KMS-11 (cell line): ENCODE results near the gene ARHGAP25.

Experiments
- H2AFZ ChIP-seq: fragments of 200-600 bp; sonication (generic); 2 replicates; pipeline ENCODE4 v1.6.1; 2016; ENCODE audit warnings: antibody characterized with exemption, mixed run types, low read depth
- H3K27ac ChIP-seq: fragments of 200-600 bp; sonication (generic); 2 replicates; pipeline ENCODE4 v1.6.1; 2016; ENCODE audit warnings: mild to moderate bottlenecking, mixed run types
- H3K27me3 ChIP-seq: fragments of 200-600 bp; sonication (generic); 2 replicates; pipeline ENCODE4 v1.6.1; 2017; ENCODE audit warnings: mild to moderate bottlenecking, low read depth, mixed run types, moderate library complexity; ENCODE audit not compliant: insufficient read depth
- H3K36me3 ChIP-seq: fragments of 200-600 bp; sonication (generic); 2 replicates; pipeline ENCODE4 v1.6.1; 2017; ENCODE audit warnings: mild to moderate bottlenecking, mixed run types; ENCODE audit not compliant: insufficient read depth
- H3K4me1 ChIP-seq: fragments of 200-600 bp; sonication (generic); 2 replicates; pipeline ENCODE4 v1.6.1; 2016; ENCODE audit warnings: mild to moderate bottlenecking, low read depth, mixed run types; ENCODE audit not compliant: poor library complexity, severe bottlenecking
- H3K4me2 ChIP-seq: fragments of 200-600 bp; sonication (generic); 2 replicates; pipeline ENCODE4 v1.7.0; 2016; ENCODE audit warnings: mild to moderate bottlenecking, mixed run types
- H3K4me3 ChIP-seq: fragments of 200-600 bp; sonication (generic); IDR thresholded peaks from 2 replicates; pipeline ENCODE4 v1.6.1; 2017; ENCODE audit warnings: low read depth, low read length, mixed read lengths; ENCODE audit not compliant: insufficient read depth
- H3K79me2 ChIP-seq: fragments of 200-600 bp; sonication (generic); 2 replicates; pipeline ENCODE4 v1.6.1; 2016; ENCODE audit warnings: low read depth, mixed run types; ENCODE audit not compliant: insufficient read depth
- H3K9ac ChIP-seq: fragments of 200-600 bp; sonication (generic); 2 replicates; pipeline ENCODE4 v1.6.1; 2016; ENCODE audit warnings: mild to moderate bottlenecking, mixed run types
- H4K20me1 ChIP-seq: fragments of 200-600 bp; sonication (generic); 2 replicates; pipeline ENCODE4 v1.6.1; 2016; ENCODE audit warnings: mild to moderate bottlenecking, mixed run types; ENCODE audit not compliant: insufficient read depth
- TF ChIP-seq, protein P1 (sequence below): fragments of 200-600 bp; sonication (generic); conservative IDR thresholded peaks from 2 replicates; pipeline ENCODE4 v1.6.1; 2017; ENCODE audit warnings: low read depth, mild to moderate bottlenecking, antibody characterized with exemption, low read length, moderate library complexity, mixed read lengths

ARHGAP25 gene

DNA sequence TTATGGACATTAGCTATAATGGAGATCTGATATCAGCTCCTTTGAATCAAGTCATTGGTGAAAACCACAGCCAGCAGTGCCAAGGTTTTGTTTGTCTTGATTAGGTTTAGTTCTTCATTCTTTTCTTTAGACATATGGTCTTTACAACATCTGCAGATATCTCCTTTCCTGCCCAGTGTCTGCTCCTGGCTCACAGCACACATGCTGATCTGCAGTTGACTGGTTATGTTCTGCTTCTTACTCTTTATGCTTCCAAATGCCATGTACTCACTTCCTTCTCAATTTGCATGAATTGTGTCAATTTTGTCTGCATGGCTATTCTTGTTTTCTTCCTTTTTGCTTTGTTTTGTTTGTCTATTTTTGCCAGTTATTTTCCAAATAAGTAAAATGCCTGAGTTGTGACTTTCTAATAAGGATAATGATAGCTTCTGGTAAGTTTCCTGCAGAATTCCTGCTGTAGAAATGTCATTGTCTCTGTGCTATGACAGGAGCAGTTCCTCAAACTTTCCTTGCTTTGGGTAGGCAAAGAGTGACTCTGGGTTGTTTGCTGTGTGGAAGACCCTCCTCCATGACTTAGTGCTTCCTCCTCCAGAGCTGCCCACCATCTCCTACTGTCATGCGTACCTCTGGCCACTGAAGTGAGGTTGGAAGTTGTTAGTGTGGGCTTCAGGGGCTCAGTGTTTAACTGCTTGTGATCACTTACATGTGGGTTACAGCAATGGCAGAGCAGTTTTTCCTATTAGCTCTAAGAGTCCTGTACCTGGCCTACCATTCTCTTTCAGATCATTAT is 8.2 kb downstream of the ARHGAP25 start:
- Histone ChIP-seq H3K36me3 (no peaks in the 10 kb centered on the region), H3K79me2 (no peaks in the 10 kb centered on the region), H3K4me1 (peaks cover 5% of the 10 kb centered on the region), H3K27me3 (no peaks in the 10 kb centered on the region), H4K20me1 (no peaks in the 10 kb centered on the region), H3K9ac (no peak overlapping the region), H3K27ac (no peak overlapping the region), H3K4me2 (no peak overlapping the region), H3K4me3 (no peak overlapping the region), H2AFZ (no peak overlapping the region)
- TF ChIP-seq, protein P1, sequence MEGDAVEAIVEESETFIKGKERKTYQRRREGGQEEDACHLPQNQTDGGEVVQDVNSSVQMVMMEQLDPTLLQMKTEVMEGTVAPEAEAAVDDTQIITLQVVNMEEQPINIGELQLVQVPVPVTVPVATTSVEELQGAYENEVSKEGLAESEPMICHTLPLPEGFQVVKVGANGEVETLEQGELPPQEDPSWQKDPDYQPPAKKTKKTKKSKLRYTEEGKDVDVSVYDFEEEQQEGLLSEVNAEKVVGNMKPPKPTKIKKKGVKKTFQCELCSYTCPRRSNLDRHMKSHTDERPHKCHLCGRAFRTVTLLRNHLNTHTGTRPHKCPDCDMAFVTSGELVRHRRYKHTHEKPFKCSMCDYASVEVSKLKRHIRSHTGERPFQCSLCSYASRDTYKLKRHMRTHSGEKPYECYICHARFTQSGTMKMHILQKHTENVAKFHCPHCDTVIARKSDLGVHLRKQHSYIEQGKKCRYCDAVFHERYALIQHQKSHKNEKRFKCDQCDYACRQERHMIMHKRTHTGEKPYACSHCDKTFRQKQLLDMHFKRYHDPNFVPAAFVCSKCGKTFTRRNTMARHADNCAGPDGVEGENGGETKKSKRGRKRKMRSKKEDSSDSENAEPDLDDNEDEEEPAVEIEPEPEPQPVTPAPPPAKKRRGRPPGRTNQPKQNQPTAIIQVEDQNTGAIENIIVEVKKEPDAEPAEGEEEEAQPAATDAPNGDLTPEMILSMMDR = no peak

DNA sequence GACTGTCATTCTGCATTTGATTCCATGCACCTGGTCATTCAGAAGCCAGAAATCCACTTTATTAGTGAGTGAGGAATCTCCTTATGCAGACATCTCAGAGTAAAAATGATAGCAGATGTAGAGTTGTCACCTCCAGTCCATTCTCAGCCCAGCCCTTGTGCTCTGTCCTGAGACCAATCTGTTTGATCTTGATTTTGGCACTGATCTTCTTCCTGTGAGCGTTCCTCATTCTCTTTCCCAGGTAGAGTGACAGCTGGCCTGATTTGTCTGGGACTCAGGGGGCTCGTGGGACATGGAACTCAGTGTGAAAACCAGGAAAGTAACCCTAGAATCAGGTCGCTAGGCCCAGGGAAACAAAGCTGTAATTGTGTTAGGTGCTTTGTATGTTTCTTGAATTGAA is 8.9 kb downstream of the ARHGAP25 start:
- no peaks in the 10 kb centered on the region for H3K27me3 ChIP-seq
- H3K4me2 ChIP-seq = no peak overlapping the region
- H3K9ac ChIP-seq = no peak overlapping the region
- no peaks in the 10 kb centered on the region for H3K79me2 ChIP-seq
- TF ChIP-seq, protein P1 = no peak
- no peak overlapping the region for H2AFZ ChIP-seq
- H3K27ac ChIP-seq = no peak overlapping the region
- no peaks in the 10 kb centered on the region for H3K4me1 ChIP-seq
- no peaks in the 10 kb centered on the region for H4K20me1 ChIP-seq
- H3K36me3 ChIP-seq = no peaks in the 10 kb centered on the region
- H3K4me3 ChIP-seq = no peak overlapping the region

DNA sequence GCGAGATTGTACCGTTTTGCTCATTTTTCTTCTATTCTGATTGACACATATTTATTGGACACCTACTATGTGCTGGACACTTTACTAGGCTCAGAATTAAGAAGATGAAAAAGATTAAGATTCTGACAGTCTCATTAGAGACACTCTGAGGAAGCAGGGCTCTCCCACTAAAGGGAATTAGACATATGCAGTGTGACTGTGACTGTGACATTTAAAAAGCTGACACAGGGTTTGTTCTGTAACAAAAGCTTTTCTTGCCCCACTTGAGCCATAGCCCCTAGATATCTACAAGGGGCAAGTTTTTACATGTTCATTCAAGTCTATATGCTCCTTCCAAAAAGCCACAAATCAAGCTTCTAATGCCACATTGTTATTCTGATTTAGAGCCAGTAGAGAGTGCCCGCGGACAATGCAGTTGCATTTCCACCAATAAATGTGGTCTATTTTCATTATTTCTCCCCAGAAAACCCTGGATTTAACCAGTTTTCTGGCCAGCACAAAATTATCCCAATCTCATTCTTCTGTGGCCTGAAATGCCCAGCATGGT is 9.8 kb downstream of the ARHGAP25 start:
- H3K27ac ChIP-seq = no peak overlapping the region
- no peaks in the 10 kb centered on the region for H3K4me1 ChIP-seq
- no peak overlapping the region for H2AFZ ChIP-seq
- no peaks in the 10 kb centered on the region for H4K20me1 ChIP-seq
- H3K27me3 ChIP-seq = no peaks in the 10 kb centered on the region
- TF ChIP-seq, protein P1 = no peak
- no peak overlapping the region for H3K9ac ChIP-seq
- H3K36me3 ChIP-seq = no peaks in the 10 kb centered on the region
- no peaks in the 10 kb centered on the region for H3K79me2 ChIP-seq
- H3K4me3 ChIP-seq = no peak overlapping the region
- H3K4me2 ChIP-seq = no peak overlapping the region

DNA sequence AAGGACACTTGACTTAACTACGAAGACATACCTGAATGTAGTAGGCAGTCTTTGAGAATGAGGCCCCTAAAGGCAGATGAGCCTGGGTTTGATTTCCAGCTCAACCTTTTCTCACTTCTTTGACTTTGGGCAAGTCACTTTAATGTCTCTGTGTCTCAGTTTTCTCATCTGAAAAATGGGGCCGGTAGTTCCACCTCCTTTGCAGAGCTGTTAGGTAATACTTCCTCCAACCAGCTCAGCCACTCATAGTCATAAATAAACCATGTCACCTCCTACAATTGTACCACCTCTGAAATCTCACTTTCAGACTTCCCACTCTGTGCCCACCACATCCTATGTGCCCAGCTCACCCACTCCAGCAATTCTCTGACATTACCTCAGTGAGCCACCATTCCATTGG is 10.4 kb downstream of the ARHGAP25 start:
- no peaks in the 10 kb centered on the region for H3K4me1 ChIP-seq
- no peaks in the 10 kb centered on the region for H3K36me3 ChIP-seq
- H3K27ac ChIP-seq = no peak overlapping the region
- H3K9ac ChIP-seq = no peak overlapping the region
- no peaks in the 10 kb centered on the region for H3K79me2 ChIP-seq
- H3K4me3 ChIP-seq = no peak overlapping the region
- H2AFZ ChIP-seq = no peak overlapping the region
- no peak overlapping the region for H3K4me2 ChIP-seq
- no peaks in the 10 kb centered on the region for H4K20me1 ChIP-seq
- TF ChIP-seq, protein P1 = no peak
- H3K27me3 ChIP-seq = no peaks in the 10 kb centered on the region
